ENCODE data around the gene RNF34. TPM values are rescaled to one million over a fixed set of nuclear protein-coding genes. Genes with fewer than 3 reads are reported as not detected.

RNF34 gene
- 64.3 TPM for total RNA-seq

GRCh38 chr12:121399391-121400331 lies at the start of gene RNF34:
Gene RNF34 (plus strand): TSS chr12:121400118. CDS start chr12:121400213, 95 bp downstream.

GRCh38 chr12:121351820-121352681 lies 47.9 kb upstream of the RNF34 start, which contains the start of gene ANAPC5:
Gene ANAPC5 (minus strand): TSS chr12:121352411. CDS start chr12:121352340, 71 bp downstream.

Other genes starting within 250 kb of the RNF34 start
- 27.0 TPM for gene P2RX4, start 190.0 kb upstream of the RNF34 start, total RNA-seq
- 21.7 TPM for gene CAMKK2, start 103.4 kb upstream of the RNF34 start, total RNA-seq
- gene ANAPC5, start 47.7 kb upstream of the RNF34 start, total RNA-seq = 166 TPM
- 61.8 TPM for gene KDM2B, start 180.9 kb downstream of the RNF34 start, total RNA-seq
- 21.0 TPM for gene ORAI1, start 226.4 kb downstream of the RNF34 start, total RNA-seq

All from metanephros (tissue), 1 donor.